GM19099 (cell line): ENCODE results near the gene TH.

ENCODE experiments used
- POLR2A ChIP-seq: IDR thresholded peaks from 3 replicates; pipeline ENCODE4 v1.6.1; 2011; ENCODE audit warnings: low read depth; ENCODE audit not compliant: insufficient read length; ENCODE audit errors: extremely low read depth

The TH gene

GRCh38 chr11:2166091-2166851, 5.3 kb downstream of the TH start:
- TF ChIP-seq POLR2A, result no peak

- TF ChIP-seq POLR2A, result no peak
Observed at GRCh38 chr11:2165571-2165970, 6.0 kb downstream of the TH start.

- TF ChIP-seq POLR2A, result no peak
Observed at GRCh38 chr11:2164861-2165555, 6.6 kb downstream of the TH start.

GRCh38 chr11:2164081-2164480, 7.5 kb downstream of the TH start:
- no peak for TF ChIP-seq POLR2A

GRCh38 chr11:2163428-2163978, 8.1 kb downstream of the TH start:
- TF ChIP-seq POLR2A, result no peak

GRCh38 chr11:2160736-2161259, 10.8 kb downstream of the TH start, which contains the start of gene INS:
TSS of gene INS (minus strand) at chr11:2161209. CDS start at chr11:2160971, 238 bp downstream.
- no peak for TF ChIP-seq POLR2A

GRCh38 chr11:2159536-2160413, 11.8 kb downstream of the TH start:
- no peak for TF ChIP-seq POLR2A

- no peak for TF ChIP-seq POLR2A
Observed at GRCh38 chr11:2158966-2159365, 12.6 kb downstream of the TH start.

GRCh38 chr11:2158296-2158737, 13.3 kb downstream of the TH start:
- TF ChIP-seq POLR2A, result no peak

GRCh38 chr11:2157294-2158040, 14.1 kb downstream of the TH start:
- no peak for TF ChIP-seq POLR2A

GRCh38 chr11:2156416-2157182, 15.0 kb downstream of the TH start:
- TF ChIP-seq POLR2A, result no peak

- no peak for TF ChIP-seq POLR2A
Observed at GRCh38 chr11:2155511-2155910, 16.1 kb downstream of the TH start.

GRCh38 chr11:2154889-2155288, 16.7 kb downstream of the TH start:
- no peak for TF ChIP-seq POLR2A
